HEK293 (cell line): Measurements from ENCODE around the gene INF2.

Experiments used
- GLI4 ChIP-seq: fragments of 450-650 bp; formaldehyde crosslinking; IDR thresholded peaks from 2 replicates; pipeline ENCODE4 v1.5.1; 2016; ENCODE audit warnings: missing biosample characterization, missing genetic modification characterization
- KLF16 ChIP-seq: fragments of 450-650 bp; formaldehyde crosslinking; IDR thresholded peaks from 2 replicates; pipeline ENCODE4 v1.5.1; 2017; ENCODE audit warnings: missing biosample characterization, missing genetic modification characterization
- KLF9 ChIP-seq: fragments of 450-650 bp; formaldehyde crosslinking; IDR thresholded peaks from 2 replicates; pipeline ENCODE4 v1.5.1; 2016; ENCODE audit warnings: missing biosample characterization, missing genetic modification characterization, low read depth
- YY1 ChIP-seq: fragments of 450-650 bp; formaldehyde crosslinking; IDR thresholded peaks from 2 replicates; pipeline ENCODE4 v1.5.1; 2018; ENCODE audit warnings: missing biosample characterization, missing genetic modification characterization
- ZBTB1 ChIP-seq: fragments of 450-650 bp; formaldehyde crosslinking; IDR thresholded peaks from 2 replicates; pipeline ENCODE4 v1.5.1; 2016; ENCODE audit warnings: missing biosample characterization, missing genetic modification characterization
- ZNF514 ChIP-seq: fragments of 450-650 bp; formaldehyde crosslinking; IDR thresholded peaks from 2 replicates; pipeline ENCODE4 v1.5.1; 2016; ENCODE audit warnings: missing biosample characterization, missing genetic modification characterization
- ZNF549 ChIP-seq: fragments of 450-650 bp; IDR thresholded peaks from 2 replicates; pipeline ENCODE4 v1.5.1; 2018; ENCODE audit warnings: missing biosample characterization, missing genetic modification characterization, mild to moderate bottlenecking, inconsistent platforms, moderate library complexity
- ZXDB ChIP-seq: fragments of 450-650 bp; formaldehyde crosslinking; IDR thresholded peaks from 2 replicates; pipeline ENCODE4 v1.5.1; 2016; ENCODE audit warnings: missing biosample characterization, missing genetic modification characterization
- TF ChIP-seq, protein P1 (sequence below): fragments of 450-650 bp; formaldehyde crosslinking; IDR thresholded peaks from 2 replicates; pipeline ENCODE4 v1.5.1; 2016; ENCODE audit warnings: missing biosample characterization, missing genetic modification characterization, low read depth
- TF ChIP-seq, protein P2 (sequence below): fragments of 450-650 bp; formaldehyde crosslinking; IDR thresholded peaks from 2 replicates; pipeline ENCODE4 v1.5.1; 2016; ENCODE audit warnings: missing biosample characterization, missing genetic modification characterization
- TF ChIP-seq, protein P3 (sequence below): fragments of 450-650 bp; formaldehyde crosslinking; IDR thresholded peaks from 2 replicates; pipeline ENCODE4 v1.5.1; 2016; ENCODE audit warnings: missing biosample characterization, missing genetic modification characterization
- TF ChIP-seq, protein P4 (sequence below): fragments of 450-650 bp; formaldehyde crosslinking; IDR thresholded peaks from 2 replicates; pipeline ENCODE4 v1.5.1; 2017; ENCODE audit warnings: missing biosample characterization, missing genetic modification characterization
- TF ChIP-seq, protein P5 (sequence below): fragments of 450-650 bp; formaldehyde crosslinking; IDR thresholded peaks from 2 replicates; pipeline ENCODE4 v1.5.1; 2016; ENCODE audit warnings: missing biosample characterization, missing genetic modification characterization
- TF ChIP-seq, protein P6 (sequence below): fragments of 450-650 bp; formaldehyde crosslinking; IDR thresholded peaks from 2 replicates; pipeline ENCODE4 v1.5.1; 2017; ENCODE audit warnings: missing biosample characterization, missing genetic modification characterization

DNA sequence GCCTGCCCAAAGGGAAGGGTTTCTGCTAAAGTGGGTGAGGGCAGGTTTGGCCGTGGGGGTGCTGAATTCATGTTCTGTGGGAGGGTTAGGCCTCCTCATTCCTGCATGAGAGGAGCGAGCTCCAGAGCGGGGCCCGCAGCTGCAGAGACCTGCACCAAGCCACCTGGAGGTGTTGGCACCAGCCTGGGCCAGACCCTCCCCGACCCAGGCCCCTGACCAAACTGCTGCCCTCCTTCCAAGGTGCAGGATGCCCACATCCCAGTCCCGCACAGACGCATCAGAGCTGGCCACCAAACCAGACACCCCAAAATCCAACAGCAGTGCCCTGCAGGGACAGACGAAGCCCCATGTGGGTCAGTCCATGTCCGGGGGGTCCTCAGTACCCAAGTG lies 45.2 kb downstream of the INF2 start:
- TF ChIP-seq ZNF514 (tag by site-specific recombination) (no peak), ZXDB (no peak), GLI4 (tag by site-specific recombination) (no peak), ZNF549 (no peak), YY1 (tag by site-specific recombination) (no peak), ZBTB1 (tag by site-specific recombination) (no peak), KLF16 (tag by site-specific recombination) (no peak), KLF9 (tag by site-specific recombination) (no peak)
- TF ChIP-seq, protein P1, sequence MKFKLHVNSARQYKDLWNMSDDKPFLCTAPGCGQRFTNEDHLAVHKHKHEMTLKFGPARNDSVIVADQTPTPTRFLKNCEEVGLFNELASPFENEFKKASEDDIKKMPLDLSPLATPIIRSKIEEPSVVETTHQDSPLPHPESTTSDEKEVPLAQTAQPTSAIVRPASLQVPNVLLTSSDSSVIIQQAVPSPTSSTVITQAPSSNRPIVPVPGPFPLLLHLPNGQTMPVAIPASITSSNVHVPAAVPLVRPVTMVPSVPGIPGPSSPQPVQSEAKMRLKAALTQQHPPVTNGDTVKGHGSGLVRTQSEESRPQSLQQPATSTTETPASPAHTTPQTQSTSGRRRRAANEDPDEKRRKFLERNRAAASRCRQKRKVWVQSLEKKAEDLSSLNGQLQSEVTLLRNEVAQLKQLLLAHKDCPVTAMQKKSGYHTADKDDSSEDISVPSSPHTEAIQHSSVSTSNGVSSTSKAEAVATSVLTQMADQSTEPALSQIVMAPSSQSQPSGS (tag by site-specific recombination), result no peak
- TF ChIP-seq, protein P2, sequence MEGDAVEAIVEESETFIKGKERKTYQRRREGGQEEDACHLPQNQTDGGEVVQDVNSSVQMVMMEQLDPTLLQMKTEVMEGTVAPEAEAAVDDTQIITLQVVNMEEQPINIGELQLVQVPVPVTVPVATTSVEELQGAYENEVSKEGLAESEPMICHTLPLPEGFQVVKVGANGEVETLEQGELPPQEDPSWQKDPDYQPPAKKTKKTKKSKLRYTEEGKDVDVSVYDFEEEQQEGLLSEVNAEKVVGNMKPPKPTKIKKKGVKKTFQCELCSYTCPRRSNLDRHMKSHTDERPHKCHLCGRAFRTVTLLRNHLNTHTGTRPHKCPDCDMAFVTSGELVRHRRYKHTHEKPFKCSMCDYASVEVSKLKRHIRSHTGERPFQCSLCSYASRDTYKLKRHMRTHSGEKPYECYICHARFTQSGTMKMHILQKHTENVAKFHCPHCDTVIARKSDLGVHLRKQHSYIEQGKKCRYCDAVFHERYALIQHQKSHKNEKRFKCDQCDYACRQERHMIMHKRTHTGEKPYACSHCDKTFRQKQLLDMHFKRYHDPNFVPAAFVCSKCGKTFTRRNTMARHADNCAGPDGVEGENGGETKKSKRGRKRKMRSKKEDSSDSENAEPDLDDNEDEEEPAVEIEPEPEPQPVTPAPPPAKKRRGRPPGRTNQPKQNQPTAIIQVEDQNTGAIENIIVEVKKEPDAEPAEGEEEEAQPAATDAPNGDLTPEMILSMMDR, result no peak
- TF ChIP-seq, protein P3, sequence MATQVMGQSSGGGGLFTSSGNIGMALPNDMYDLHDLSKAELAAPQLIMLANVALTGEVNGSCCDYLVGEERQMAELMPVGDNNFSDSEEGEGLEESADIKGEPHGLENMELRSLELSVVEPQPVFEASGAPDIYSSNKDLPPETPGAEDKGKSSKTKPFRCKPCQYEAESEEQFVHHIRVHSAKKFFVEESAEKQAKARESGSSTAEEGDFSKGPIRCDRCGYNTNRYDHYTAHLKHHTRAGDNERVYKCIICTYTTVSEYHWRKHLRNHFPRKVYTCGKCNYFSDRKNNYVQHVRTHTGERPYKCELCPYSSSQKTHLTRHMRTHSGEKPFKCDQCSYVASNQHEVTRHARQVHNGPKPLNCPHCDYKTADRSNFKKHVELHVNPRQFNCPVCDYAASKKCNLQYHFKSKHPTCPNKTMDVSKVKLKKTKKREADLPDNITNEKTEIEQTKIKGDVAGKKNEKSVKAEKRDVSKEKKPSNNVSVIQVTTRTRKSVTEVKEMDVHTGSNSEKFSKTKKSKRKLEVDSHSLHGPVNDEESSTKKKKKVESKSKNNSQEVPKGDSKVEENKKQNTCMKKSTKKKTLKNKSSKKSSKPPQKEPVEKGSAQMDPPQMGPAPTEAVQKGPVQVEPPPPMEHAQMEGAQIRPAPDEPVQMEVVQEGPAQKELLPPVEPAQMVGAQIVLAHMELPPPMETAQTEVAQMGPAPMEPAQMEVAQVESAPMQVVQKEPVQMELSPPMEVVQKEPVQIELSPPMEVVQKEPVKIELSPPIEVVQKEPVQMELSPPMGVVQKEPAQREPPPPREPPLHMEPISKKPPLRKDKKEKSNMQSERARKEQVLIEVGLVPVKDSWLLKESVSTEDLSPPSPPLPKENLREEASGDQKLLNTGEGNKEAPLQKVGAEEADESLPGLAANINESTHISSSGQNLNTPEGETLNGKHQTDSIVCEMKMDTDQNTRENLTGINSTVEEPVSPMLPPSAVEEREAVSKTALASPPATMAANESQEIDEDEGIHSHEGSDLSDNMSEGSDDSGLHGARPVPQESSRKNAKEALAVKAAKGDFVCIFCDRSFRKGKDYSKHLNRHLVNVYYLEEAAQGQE, result no peak
- TF ChIP-seq, protein P4, sequence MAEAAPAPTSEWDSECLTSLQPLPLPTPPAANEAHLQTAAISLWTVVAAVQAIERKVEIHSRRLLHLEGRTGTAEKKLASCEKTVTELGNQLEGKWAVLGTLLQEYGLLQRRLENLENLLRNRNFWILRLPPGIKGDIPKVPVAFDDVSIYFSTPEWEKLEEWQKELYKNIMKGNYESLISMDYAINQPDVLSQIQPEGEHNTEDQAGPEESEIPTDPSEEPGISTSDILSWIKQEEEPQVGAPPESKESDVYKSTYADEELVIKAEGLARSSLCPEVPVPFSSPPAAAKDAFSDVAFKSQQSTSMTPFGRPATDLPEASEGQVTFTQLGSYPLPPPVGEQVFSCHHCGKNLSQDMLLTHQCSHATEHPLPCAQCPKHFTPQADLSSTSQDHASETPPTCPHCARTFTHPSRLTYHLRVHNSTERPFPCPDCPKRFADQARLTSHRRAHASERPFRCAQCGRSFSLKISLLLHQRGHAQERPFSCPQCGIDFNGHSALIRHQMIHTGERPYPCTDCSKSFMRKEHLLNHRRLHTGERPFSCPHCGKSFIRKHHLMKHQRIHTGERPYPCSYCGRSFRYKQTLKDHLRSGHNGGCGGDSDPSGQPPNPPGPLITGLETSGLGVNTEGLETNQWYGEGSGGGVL (tag by site-specific recombination), result no peak
- TF ChIP-seq, protein P5, sequence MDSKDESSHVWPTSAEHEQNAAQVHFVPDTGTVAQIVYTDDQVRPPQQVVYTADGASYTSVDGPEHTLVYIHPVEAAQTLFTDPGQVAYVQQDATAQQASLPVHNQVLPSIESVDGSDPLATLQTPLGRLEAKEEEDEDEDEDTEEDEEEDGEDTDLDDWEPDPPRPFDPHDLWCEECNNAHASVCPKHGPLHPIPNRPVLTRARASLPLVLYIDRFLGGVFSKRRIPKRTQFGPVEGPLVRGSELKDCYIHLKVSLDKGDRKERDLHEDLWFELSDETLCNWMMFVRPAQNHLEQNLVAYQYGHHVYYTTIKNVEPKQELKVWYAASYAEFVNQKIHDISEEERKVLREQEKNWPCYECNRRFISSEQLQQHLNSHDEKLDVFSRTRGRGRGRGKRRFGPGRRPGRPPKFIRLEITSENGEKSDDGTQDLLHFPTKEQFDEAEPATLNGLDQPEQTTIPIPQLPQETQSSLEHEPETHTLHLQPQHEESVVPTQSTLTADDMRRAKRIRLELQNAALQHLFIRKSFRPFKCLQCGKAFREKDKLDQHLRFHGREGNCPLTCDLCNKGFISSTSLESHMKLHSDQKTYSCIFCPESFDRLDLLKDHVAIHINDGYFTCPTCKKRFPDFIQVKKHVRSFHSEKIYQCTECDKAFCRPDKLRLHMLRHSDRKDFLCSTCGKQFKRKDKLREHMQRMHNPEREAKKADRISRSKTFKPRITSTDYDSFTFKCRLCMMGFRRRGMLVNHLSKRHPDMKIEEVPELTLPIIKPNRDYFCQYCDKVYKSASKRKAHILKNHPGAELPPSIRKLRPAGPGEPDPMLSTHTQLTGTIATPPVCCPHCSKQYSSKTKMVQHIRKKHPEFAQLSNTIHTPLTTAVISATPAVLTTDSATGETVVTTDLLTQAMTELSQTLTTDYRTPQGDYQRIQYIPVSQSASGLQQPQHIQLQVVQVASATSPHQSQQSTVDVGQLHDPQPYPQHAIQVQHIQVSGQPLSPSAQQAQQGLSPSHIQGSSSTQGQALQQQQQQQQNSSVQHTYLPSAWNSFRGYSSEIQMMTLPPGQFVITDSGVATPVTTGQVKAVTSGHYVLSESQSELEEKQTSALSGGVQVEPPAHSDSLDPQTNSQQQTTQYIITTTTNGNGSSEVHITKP (tag by site-specific recombination), result no peak
- TF ChIP-seq, protein P6, sequence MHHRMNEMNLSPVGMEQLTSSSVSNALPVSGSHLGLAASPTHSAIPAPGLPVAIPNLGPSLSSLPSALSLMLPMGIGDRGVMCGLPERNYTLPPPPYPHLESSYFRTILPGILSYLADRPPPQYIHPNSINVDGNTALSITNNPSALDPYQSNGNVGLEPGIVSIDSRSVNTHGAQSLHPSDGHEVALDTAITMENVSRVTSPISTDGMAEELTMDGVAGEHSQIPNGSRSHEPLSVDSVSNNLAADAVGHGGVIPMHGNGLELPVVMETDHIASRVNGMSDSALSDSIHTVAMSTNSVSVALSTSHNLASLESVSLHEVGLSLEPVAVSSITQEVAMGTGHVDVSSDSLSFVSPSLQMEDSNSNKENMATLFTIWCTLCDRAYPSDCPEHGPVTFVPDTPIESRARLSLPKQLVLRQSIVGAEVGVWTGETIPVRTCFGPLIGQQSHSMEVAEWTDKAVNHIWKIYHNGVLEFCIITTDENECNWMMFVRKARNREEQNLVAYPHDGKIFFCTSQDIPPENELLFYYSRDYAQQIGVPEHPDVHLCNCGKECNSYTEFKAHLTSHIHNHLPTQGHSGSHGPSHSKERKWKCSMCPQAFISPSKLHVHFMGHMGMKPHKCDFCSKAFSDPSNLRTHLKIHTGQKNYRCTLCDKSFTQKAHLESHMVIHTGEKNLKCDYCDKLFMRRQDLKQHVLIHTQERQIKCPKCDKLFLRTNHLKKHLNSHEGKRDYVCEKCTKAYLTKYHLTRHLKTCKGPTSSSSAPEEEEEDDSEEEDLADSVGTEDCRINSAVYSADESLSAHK (tag by site-specific recombination), result no peak
